ENCODE measurements around the gene IBA57.
A peak's percentile ranks its signal among the peaks of the same experiment; 100 is the strongest.

The IBA57 gene

GRCh38 chr1:228145463-228146416, 19.9 kb upstream of the IBA57 start:
- DNase-seq (ENCODE audit: low spot score), result peak; percentile 7

- DNase-seq (ENCODE audit: low spot score), result peak; percentile 5
These were observed 19.0 kb upstream of the IBA57 start for GRCh38 chr1:228146417-228147150.

- DNase-seq (ENCODE audit: low spot score), result peak; percentile 8
These were observed 18.4 kb upstream of the IBA57 start for GRCh38 chr1:228147151-228147693.

GRCh38 chr1:228147768-228148167, 17.8 kb upstream of the IBA57 start:
- peak; percentile 16 for DNase-seq (ENCODE audit: low spot score)

GRCh38 chr1:228148196-228148861, 17.3 kb upstream of the IBA57 start:
- DNase-seq (ENCODE audit: low spot score), result peak; percentile 12

GRCh38 chr1:228148935-228149405, 16.6 kb upstream of the IBA57 start:
- DNase-seq (ENCODE audit: low spot score), result no peak

GRCh38 chr1:228149406-228150119, 16.0 kb upstream of the IBA57 start, which contains the start of gene GJC2:
Gene GJC2, plus strand, starts transcription at chr1:228149930. Its CDS starts 7,829 bp downstream, at chr1:228157759.
- no peak for DNase-seq (ENCODE audit: low spot score)

- no peak for DNase-seq (ENCODE audit: low spot score)
These were observed 15.5 kb upstream of the IBA57 start for GRCh38 chr1:228150120-228150460.

GRCh38 chr1:228150461-228151179, 15.0 kb upstream of the IBA57 start:
- DNase-seq (ENCODE audit: low spot score), result no peak

GRCh38 chr1:228151180-228151925, 14.3 kb upstream of the IBA57 start:
- no peak for DNase-seq (ENCODE audit: low spot score)

GRCh38 chr1:228152097-228152917, 13.3 kb upstream of the IBA57 start:
- DNase-seq (ENCODE audit: low spot score), result no peak

- no peak for DNase-seq (ENCODE audit: low spot score)
These were observed 12.7 kb upstream of the IBA57 start for GRCh38 chr1:228152918-228153258.

- DNase-seq (ENCODE audit: low spot score), result no peak
These were observed 11.5 kb upstream of the IBA57 start for GRCh38 chr1:228154021-228154669.

- DNase-seq (ENCODE audit: low spot score), result no peak
These were observed 10.7 kb upstream of the IBA57 start for GRCh38 chr1:228154670-228155571.

- DNase-seq (ENCODE audit: low spot score), result no peak
These were observed 9.7 kb upstream of the IBA57 start for GRCh38 chr1:228155596-228156514.

- no peak for DNase-seq (ENCODE audit: low spot score)
These were observed 9.1 kb upstream of the IBA57 start for GRCh38 chr1:228156515-228156881.
